Pons (tissue), 1 donor: ENCODE results near the gene LEP.
A peak's percentile ranks its signal among the peaks of the same experiment; 100 is the strongest.
"Not testable (repeated sequence)": the region's sequence is repeated elsewhere in the genome, so short reads cannot be mapped to it uniquely, and the experiment has no call there.

ENCODE experiments used
- DNase-seq: peaks from one replicate; pipeline ENCODE4 v3.0.0-alpha.2; 2016; ENCODE audit warnings: low spot score

Gene LEP

GRCh38 chr7:128271942-128272481 lies 30.9 kb downstream of the LEP start:
- no peak for DNase-seq

GRCh38 chr7:128274246-128274883 lies 33.3 kb downstream of the LEP start:
- DNase-seq, result no peak

- no peak for DNase-seq
These were observed 34.0 kb downstream of the LEP start for GRCh38 chr7:128274884-128275603.

GRCh38 chr7:128275681-128276080 lies 34.6 kb downstream of the LEP start:
- DNase-seq, result no peak

GRCh38 chr7:128278366-128278765 lies 37.3 kb downstream of the LEP start:
- DNase-seq, result no peak

- DNase-seq, result no peak
These were observed 38.1 kb downstream of the LEP start for GRCh38 chr7:128279124-128279713.

GRCh38 chr7:128280451-128280850 lies 39.4 kb downstream of the LEP start:
- not testable (repeated sequence) for DNase-seq

- DNase-seq, result peak; percentile 11
These were observed 40.7 kb downstream of the LEP start for GRCh38 chr7:128281605-128282380.

GRCh38 chr7:128284102-128284501 lies 43.0 kb downstream of the LEP start:
- DNase-seq, result no peak

- no peak for DNase-seq
These were observed 46.5 kb downstream of the LEP start for GRCh38 chr7:128287556-128287955.

- not testable (repeated sequence) for DNase-seq
These were observed 56.9 kb downstream of the LEP start for GRCh38 chr7:128298004-128298403.

GRCh38 chr7:128299109-128299607 lies 58.1 kb downstream of the LEP start:
- no peak for DNase-seq

- no peak for DNase-seq
These were observed 61.1 kb downstream of the LEP start for GRCh38 chr7:128302139-128302538.

GRCh38 chr7:128303133-128303532 lies 62.1 kb downstream of the LEP start:
- no peak for DNase-seq

- DNase-seq, result no peak
These were observed 62.6 kb downstream of the LEP start for GRCh38 chr7:128303643-128304042.

GRCh38 chr7:128304212-128304611 lies 63.1 kb downstream of the LEP start:
- peak; percentile 85 for DNase-seq

- no peak for DNase-seq
These were observed 66.0 kb downstream of the LEP start for GRCh38 chr7:128307061-128307460.
